Spinal cord (tissue), 10 donors: ENCODE results near the gene SC5D. TPM values are rescaled to one million over a fixed set of nuclear protein-coding genes. Genes with fewer than 3 reads are reported as not detected.

Experiments used
- DNase-seq, 6 donors: peaks; one replicate each; pipeline versions ENCODE4 v3.0.0 to v3.0.0-alpha.2; 2013 to 2015; ENCODE audit warnings: low spot score in 6 of 6, low read depth in 4 of 6
- H3K27ac ChIP-seq: one replicate; pipeline ENCODE4 v1.5.1; 2013; ENCODE audit warnings: low read depth, low read length, control low read depth
- H3K27me3 ChIP-seq: one replicate; pipeline ENCODE4 v1.6.1; 2013; ENCODE audit warnings: low read length; ENCODE audit not compliant: control insufficient read depth, insufficient read depth
- H3K36me3 ChIP-seq: one replicate; pipeline ENCODE4 v1.6.1; 2013; ENCODE audit warnings: low read length; ENCODE audit not compliant: control insufficient read depth, insufficient read depth
- H3K4me1 ChIP-seq: one replicate; pipeline ENCODE4 v1.6.1; 2013; ENCODE audit warnings: low read length; ENCODE audit not compliant: control insufficient read depth, insufficient read depth
- H3K4me3 ChIP-seq: one replicate; pipeline ENCODE4 v1.5.1; 2013; ENCODE audit warnings: low read depth, low read length, control low read depth
- H3K9me3 ChIP-seq: one replicate; pipeline ENCODE4 v1.6.1; 2013; ENCODE audit warnings: low read length; ENCODE audit not compliant: control insufficient read depth, insufficient read depth
- WGBS: methylation state at CpG from one replicate; pipeline ENCODE4 v1.1.5; 2013; ENCODE audit warnings: missing lambda C conversion rate; ENCODE audit not compliant: insufficient coverage; 5-methylcytosine and 5-hydroxymethylcytosine counted together
- polyA plus RNA-seq, 2 donors: library from polyadenylated mRNA; unstranded; fragments of 120-200 nt; gene quantifications; one replicate each; pipeline ENCODE4 v1.2.1, GENCODE V29; 2013; ENCODE audit not compliant: insufficient read length in 2 of 2
- total RNA-seq, 2 donors: library from RNA; depleted of rRNA in 1 of 2; stranded (reverse); fragments of 120-200 nt in 1 of 2; fragments of >200 nt in 1 of 2; gene quantifications; one replicate each; pipeline versions ENCODE4 v1.2.3 to v1.2.4, GENCODE V29; 2013 to 2014
- donor health status: healthy.

The SC5D gene
- total and polyA plus RNA-seq, 4 donors: 47.4 to 162 (median 136) TPM

- no peaks in the 10 kb centered on the region for H3K4me1 ChIP-seq
- no peak overlapping the region for H3K27ac ChIP-seq
- no peaks in the 10 kb centered on the region for H3K9me3 ChIP-seq
- peaks cover 2% of the 10 kb centered on the region for H3K27me3 ChIP-seq
- peak in 2 of 6 donors; percentile 71 to 87 for DNase-seq
- H3K4me3 ChIP-seq: no peak overlapping the region
- H3K36me3 ChIP-seq: no peaks in the 10 kb centered on the region
- WGBS: 20% methylated on average over 1 of the region's 6 CpGs
Measured at GRCh38 chr11:121323046-121323607, 30.6 kb downstream of the SC5D start.

GRCh38 chr11:121326230-121326629 lies 33.7 kb downstream of the SC5D start:
- no peak for DNase-seq
- Histone ChIP-seq H3K36me3 (no peaks in the 10 kb centered on the region), H3K27me3 (peaks cover 2% of the 10 kb centered on the region), H3K9me3 (no peaks in the 10 kb centered on the region), H3K4me3 (no peak overlapping the region), H3K4me1 (no peaks in the 10 kb centered on the region), H3K27ac (no peak overlapping the region)
- 88% methylated on average over 3 of the region's 4 CpGs for WGBS

- DNase-seq: peak in 1 of 6 donors; percentile 57
- Histone ChIP-seq H3K27ac (no peak overlapping the region), H3K4me1 (no peaks in the 10 kb centered on the region), H3K4me3 (no peak overlapping the region), H3K27me3 (peaks cover 2% of the 10 kb centered on the region), H3K36me3 (no peaks in the 10 kb centered on the region), H3K9me3 (no peaks in the 10 kb centered on the region)
- WGBS: no CpG with 5 or more reads among the region's 1 CpG
Measured at GRCh38 chr11:121327553-121327952, 35.0 kb downstream of the SC5D start.

GRCh38 chr11:121328176-121328966 lies 35.8 kb downstream of the SC5D start:
- no peak for DNase-seq
- H3K36me3 ChIP-seq: no peaks in the 10 kb centered on the region
- no peaks in the 10 kb centered on the region for H3K4me1 ChIP-seq

GRCh38 chr11:121328967-121329679 lies 36.6 kb downstream of the SC5D start:
- Histone ChIP-seq H3K9me3 (no peaks in the 10 kb centered on the region), H3K36me3 (no peaks in the 10 kb centered on the region), H3K27ac (no peak overlapping the region), H3K4me1 (no peaks in the 10 kb centered on the region), H3K27me3 (no peaks in the 10 kb centered on the region), H3K4me3 (no peak overlapping the region)
- WGBS: 93% methylated on average over 2 of the region's 4 CpGs
- no peak for DNase-seq

More at GRCh38 chr11:121328176-121328966, 35.8 kb downstream of the SC5D start:
- H3K9me3 ChIP-seq: no peaks in the 10 kb centered on the region
- no peak overlapping the region for H3K4me3 ChIP-seq
- H3K27ac ChIP-seq: no peak overlapping the region
- H3K27me3 ChIP-seq: no peaks in the 10 kb centered on the region
- WGBS: 89% methylated on average over 16 of the region's 16 CpGs

GRCh38 chr11:121329781-121330395 lies 37.3 kb downstream of the SC5D start:
- Histone ChIP-seq H3K27me3 (no peaks in the 10 kb centered on the region), H3K4me1 (no peaks in the 10 kb centered on the region), H3K36me3 (no peaks in the 10 kb centered on the region), H3K4me3 (no peak overlapping the region), H3K27ac (no peak overlapping the region), H3K9me3 (no peaks in the 10 kb centered on the region)
- WGBS: 85% methylated on average over 3 of the region's 3 CpGs
- no peak for DNase-seq

- Histone ChIP-seq H3K9me3 (no peaks in the 10 kb centered on the region), H3K27me3 (no peaks in the 10 kb centered on the region), H3K27ac (no peak overlapping the region), H3K4me3 (no peak overlapping the region), H3K4me1 (peaks cover 7% of the 10 kb centered on the region), H3K36me3 (no peaks in the 10 kb centered on the region)
- no peak for DNase-seq
- 75% methylated on average over 8 of the region's 19 CpGs for WGBS
Measured at GRCh38 chr11:121330614-121331435, 38.3 kb downstream of the SC5D start.

DNA sequence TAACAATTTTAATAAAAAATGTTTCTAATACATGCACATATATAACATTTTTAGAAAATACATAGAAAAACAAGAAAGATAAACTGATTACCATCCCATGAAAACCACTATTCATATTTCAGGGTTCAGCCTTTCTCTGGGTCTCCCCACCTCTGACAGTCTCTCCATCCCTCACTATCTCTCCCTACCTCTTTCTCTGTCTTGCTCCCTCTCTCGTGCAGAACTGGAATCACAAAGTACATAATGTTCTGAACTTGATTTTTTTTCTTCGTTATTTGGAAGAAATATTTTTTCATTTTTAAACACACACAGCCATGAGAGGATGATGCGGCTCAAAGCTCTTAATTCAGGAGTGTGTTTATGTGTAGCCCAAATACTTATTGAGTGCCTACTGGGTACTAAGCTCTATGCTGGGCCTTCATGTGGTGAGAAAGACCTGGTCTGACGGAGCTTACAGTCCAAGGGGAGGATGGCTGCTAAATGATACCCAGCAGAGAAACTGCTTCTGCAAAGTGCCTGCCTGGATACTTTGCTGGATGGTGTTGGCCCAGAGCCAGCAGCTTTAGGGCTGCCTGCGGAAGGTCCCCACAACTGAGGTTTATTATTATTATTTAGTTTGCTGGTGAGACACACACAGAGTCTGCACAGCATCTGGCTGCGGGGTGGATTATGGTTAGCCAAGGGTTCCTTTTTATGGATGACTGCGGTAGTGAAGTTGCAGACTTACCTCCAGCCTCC lies 42.6 kb downstream of the SC5D start:
- DNase-seq: peak in 2 of 6 donors; percentile 46 to 80
- Histone ChIP-seq H3K4me1 (peaks cover 27% of the 10 kb centered on the region), H3K27me3 (no peaks in the 10 kb centered on the region), H3K36me3 (no peaks in the 10 kb centered on the region), H3K27ac (no peak overlapping the region), H3K4me3 (no peak overlapping the region), H3K9me3 (no peaks in the 10 kb centered on the region)
- WGBS: 59% methylated on average over 2 of the region's 7 CpGs
